Right hindlimb (tissue), 1 donor: ENCODE data around the gene CENPP.
"Not testable (repeated sequence)": the region's sequence is repeated elsewhere in the genome, so short reads cannot be mapped to it uniquely, and the experiment has no call there.

Source experiments
- DNase-seq: peaks from one replicate; pipeline ENCODE4 v3.0.0-alpha.2; 2018

Gene CENPP

GRCh38 chr9:92619601-92620300 is 294.0 kb downstream of the CENPP start:
- DNase-seq = no peak

GRCh38 chr9:92620845-92621244 is 295.1 kb downstream of the CENPP start:
- no peak for DNase-seq

GRCh38 chr9:92623936-92624335 is 298.2 kb downstream of the CENPP start:
- not testable (repeated sequence) for DNase-seq

- no peak for DNase-seq
These were observed 300.7 kb downstream of the CENPP start for GRCh38 chr9:92626484-92626883.

GRCh38 chr9:92627651-92628050 is 301.9 kb downstream of the CENPP start:
- DNase-seq = no peak

- DNase-seq = peak; percentile 50
These were observed 305.9 kb downstream of the CENPP start for GRCh38 chr9:92631452-92632343.

- DNase-seq = no peak
These were observed 306.9 kb downstream of the CENPP start for GRCh38 chr9:92632641-92633040.

- no peak for DNase-seq
These were observed 308.0 kb downstream of the CENPP start for GRCh38 chr9:92633614-92634278.

- peak; percentile 88 for DNase-seq
These were observed 309.2 kb downstream of the CENPP start for GRCh38 chr9:92634712-92635605.

GRCh38 chr9:92635760-92636159 is 310.0 kb downstream of the CENPP start:
- DNase-seq = no peak

GRCh38 chr9:92636627-92637026 is 310.9 kb downstream of the CENPP start:
- DNase-seq = no peak

GRCh38 chr9:92637326-92637725 is 311.6 kb downstream of the CENPP start:
- no peak for DNase-seq

GRCh38 chr9:92637886-92638620 is 312.3 kb downstream of the CENPP start:
- DNase-seq = no peak

- DNase-seq = no peak
These were observed 312.9 kb downstream of the CENPP start for GRCh38 chr9:92638621-92639101.

GRCh38 chr9:92639124-92639523 is 313.4 kb downstream of the CENPP start:
- DNase-seq = no peak

GRCh38 chr9:92639791-92640271 is 314.1 kb downstream of the CENPP start:
- DNase-seq = no peak

GRCh38 chr9:92640398-92641091 is 314.8 kb downstream of the CENPP start:
- no peak for DNase-seq

- DNase-seq = no peak
These were observed 315.5 kb downstream of the CENPP start for GRCh38 chr9:92641092-92641809.

GRCh38 chr9:92642041-92642451 is 316.3 kb downstream of the CENPP start:
- DNase-seq = no peak

- DNase-seq = no peak
These were observed 316.8 kb downstream of the CENPP start for GRCh38 chr9:92642564-92642963.
